ENCODE measurements around the gene ASCC3.

- TF ChIP-seq, protein P1, sequence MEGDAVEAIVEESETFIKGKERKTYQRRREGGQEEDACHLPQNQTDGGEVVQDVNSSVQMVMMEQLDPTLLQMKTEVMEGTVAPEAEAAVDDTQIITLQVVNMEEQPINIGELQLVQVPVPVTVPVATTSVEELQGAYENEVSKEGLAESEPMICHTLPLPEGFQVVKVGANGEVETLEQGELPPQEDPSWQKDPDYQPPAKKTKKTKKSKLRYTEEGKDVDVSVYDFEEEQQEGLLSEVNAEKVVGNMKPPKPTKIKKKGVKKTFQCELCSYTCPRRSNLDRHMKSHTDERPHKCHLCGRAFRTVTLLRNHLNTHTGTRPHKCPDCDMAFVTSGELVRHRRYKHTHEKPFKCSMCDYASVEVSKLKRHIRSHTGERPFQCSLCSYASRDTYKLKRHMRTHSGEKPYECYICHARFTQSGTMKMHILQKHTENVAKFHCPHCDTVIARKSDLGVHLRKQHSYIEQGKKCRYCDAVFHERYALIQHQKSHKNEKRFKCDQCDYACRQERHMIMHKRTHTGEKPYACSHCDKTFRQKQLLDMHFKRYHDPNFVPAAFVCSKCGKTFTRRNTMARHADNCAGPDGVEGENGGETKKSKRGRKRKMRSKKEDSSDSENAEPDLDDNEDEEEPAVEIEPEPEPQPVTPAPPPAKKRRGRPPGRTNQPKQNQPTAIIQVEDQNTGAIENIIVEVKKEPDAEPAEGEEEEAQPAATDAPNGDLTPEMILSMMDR (IDR thresholded peaks at IDR 0.05): no peak
- no peak for TF ChIP-seq POLR2A (IDR thresholded peaks at IDR 0.05; ENCODE audit: low read depth)
Measured at GRCh38 chr6:100592929-100593328, 288.2 kb downstream of the ASCC3 start.
